GM21576 (cell line): ENCODE data around the gene TMEM178B.
"Not testable (repeated sequence)": the region's sequence is repeated elsewhere in the genome, so short reads cannot be mapped to it uniquely, and the experiment has no call there.

ENCODE experiments used
- ATAC-seq: cut with Tn5 transposase; IDR thresholded peaks from one replicate; pipeline ENCODE4 v1.9.1; 2021; ENCODE audit warnings: mild to moderate bottlenecking, moderate library complexity; ENCODE audit not compliant: unreplicated experiment

TMEM178B gene

DNA sequence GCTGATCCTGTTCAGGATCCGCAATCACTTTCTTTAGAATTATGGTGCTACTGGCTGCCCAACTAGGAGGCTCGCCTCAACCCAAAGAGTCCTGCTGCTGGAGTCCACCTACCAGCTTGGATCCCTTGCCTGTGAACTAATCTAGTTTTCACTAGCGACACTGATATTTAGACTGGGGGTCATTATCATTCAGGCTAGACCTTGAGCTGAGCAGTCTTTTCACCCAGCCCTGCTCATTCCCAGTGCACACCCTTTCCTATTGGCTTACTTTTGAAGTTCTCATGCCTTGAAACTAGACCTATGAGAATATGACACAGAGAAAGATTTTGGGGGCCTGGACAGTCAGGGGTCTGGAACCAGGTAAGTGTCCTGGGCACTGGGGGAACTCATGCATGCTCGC is 107.9 kb downstream of the TMEM178B start:
- no peak for ATAC-seq

DNA sequence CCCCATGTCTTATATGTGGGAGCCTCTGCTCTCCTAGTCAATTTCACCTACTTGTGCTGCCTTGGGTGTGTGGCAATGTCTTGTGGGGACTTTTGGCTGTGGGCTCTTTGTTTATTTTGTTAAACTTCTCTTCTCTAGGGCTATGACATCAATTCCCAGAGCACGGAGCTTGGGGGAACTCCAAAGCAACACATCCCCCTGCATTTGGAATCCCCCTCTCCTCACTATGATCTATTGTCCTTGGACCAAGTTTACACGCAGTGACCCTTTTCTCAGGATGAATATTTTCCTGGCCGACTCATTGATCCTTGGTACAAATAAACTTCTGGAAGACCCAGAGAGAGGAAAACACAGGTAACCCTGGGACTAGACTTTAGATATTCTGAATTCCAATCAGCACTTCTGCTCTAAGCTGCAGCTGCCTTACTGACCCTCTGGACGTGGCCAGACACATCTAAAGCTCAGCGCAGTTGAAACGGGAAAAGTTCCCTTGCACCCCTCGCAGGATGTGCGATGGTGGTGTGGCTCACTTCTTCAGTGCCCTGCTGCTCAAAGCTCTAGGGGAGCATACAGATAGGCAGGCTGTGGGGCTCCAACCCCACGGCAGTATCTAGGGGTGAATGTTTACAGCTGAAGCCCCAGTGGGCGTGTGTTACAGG is 110.8 kb downstream of the TMEM178B start:
- no peak for ATAC-seq

DNA sequence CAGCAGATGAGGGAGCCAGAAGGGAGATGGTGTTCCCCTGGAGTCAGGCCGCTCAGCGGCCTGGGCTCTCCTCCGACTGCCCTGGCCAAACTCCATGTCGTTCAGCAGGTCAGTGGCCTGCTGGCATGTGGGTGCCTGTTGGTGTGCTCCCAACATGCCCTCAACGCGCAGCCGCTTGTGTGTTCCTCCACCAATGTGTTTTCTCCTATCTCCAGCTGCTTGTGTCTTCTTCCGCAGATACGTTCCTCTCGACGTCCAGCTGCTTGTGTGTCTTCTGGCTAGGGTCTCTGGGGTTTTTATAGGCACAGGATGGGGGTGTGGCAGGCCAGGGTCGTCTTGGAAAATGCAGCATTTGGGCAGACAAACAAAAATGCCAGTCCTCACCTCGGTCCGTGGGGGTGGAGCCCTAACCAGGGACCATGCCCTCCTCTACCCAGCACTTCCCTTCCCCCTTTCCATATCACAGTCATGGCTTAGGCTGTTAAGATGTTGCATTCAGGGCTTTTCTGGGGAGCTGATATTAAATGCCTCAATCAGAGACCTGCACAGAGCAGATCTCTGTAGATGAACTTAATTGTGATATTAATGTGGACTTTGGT is 111.6 kb downstream of the TMEM178B start:
- no peak for ATAC-seq

DNA sequence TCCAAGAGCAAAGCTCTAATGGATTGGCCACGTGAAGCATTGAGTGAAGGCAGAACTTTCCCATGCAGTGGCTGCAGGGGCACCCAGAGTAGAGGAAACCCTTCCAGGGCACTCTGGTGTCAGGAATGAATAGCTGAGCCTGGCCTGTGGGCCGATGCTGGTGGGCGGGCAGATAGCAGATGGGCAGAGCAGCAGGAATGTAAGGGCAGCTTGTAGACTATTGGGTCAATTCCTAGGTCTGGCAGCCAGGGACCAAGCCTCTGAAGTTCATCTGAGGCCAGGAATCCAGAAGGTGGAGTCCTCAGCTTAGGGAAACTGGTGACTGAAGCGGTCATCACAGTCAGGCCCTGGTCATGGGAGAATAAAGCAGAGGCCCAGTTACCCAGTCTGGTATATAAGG is 115.4 kb downstream of the TMEM178B start:
- ATAC-seq: no peak

DNA sequence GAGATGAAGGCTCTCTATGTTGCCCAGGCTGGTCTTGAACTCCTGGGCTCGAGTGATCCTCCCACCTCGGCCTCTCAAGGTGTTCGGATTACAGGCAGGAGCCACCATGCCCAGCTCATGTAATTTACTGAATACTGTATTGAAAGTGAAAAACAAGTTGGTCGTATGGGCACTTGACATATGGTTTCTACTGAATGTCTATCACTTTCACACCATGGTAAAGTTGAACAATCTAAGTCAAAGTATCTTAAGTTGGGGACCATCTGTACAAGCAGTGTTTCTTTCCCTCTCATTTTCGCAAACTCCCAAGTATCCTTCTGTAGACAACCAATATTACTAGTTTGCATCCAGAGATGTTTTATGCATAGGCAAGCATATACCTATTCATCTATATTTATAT is 116.6 kb downstream of the TMEM178B start:
- ATAC-seq: no peak

DNA sequence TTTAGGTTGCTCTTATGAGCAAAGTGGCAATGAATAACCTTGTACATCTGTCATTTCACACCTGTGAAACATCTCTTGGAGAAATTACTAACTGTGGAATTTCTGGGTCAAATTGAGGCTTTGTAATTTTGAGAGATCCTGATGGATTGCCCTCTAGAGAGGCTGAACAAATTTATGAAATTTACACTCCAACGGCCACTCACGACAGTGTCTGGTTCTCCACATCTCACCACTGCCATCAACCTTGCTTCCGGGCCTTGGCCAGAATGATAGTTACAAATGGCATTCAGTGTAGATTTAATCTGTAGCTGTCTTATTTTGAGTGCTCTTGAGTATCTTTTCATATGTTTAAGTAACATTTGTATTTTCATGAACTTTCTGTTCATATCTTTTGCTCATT is 117.4 kb downstream of the TMEM178B start:
- no peak for ATAC-seq

DNA sequence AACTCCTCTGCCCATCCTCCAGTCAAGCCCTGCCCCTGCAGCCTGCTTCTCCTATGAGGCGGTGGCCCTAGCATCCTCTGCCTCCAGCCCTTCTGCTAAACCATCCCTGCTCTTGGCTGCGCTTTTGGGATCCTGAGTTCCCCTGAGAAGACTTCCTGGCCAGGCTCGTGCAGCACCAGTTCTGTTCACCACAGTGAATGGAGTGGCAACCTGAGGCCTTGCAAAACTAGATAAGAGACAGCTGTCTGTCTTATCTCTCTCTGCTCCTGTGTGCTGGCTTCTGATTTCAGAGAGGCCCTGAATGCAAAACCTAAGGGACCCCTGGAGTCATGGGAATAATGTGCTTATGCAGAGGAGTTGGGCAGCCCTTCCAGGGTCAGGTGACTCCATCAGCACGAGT is 119.2 kb downstream of the TMEM178B start:
- no peak for ATAC-seq

DNA sequence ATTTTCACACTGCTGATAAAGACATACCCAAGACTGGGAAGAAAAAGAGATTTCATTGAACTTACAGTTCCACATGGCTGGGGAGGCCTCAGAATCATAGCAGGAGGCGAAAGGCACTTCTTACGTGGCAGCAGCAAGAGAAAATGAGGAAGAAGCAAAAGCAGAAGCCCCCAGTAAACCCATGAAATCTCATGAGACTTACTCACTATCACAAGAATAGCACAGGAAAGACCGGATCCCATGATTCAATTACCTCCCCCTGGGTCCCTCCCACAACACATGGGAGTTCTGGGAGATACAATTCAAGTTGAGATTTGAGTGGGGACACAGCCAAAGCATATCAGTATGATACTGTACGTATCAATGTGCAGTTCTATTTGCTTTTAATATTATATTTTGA is 121.9 kb downstream of the TMEM178B start:
- not testable (repeated sequence) for ATAC-seq

DNA sequence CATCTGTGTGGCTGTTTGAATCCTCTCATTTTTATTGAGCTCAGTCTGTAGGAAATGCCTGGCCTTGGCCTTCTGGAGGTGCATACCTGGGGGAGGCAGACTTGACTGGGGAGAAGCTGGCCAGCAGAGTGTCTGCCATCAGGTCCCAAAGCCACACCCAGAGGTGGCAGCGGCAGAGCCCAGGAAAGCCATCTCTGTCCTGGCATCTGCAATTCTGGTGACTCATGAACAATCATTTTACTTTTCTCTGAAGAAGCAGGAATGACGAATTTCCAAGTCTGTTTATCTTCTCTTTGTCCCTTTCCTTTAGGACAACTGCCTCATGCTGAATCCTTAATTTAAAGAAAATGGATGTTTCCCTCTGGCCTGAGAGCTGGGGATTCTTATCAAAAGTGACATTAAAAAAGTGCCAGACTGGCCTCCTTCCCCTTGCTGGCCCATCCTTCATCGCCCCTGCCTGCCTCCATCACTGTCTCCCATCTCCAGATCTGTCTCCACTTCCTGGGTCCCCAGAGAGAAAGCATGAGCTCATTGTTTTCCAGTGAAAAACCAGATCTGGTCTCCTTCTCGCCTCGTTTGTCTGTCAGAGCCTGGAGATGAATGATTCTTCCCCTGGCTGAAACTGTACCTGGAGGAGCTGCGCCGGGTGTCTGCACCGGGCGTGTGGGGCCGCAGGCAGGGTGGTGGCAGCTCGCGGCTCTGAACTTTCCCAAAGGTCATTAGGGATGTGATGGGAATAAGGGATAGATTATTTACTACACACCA is 124.5 kb downstream of the TMEM178B start:
- no peak for ATAC-seq

DNA sequence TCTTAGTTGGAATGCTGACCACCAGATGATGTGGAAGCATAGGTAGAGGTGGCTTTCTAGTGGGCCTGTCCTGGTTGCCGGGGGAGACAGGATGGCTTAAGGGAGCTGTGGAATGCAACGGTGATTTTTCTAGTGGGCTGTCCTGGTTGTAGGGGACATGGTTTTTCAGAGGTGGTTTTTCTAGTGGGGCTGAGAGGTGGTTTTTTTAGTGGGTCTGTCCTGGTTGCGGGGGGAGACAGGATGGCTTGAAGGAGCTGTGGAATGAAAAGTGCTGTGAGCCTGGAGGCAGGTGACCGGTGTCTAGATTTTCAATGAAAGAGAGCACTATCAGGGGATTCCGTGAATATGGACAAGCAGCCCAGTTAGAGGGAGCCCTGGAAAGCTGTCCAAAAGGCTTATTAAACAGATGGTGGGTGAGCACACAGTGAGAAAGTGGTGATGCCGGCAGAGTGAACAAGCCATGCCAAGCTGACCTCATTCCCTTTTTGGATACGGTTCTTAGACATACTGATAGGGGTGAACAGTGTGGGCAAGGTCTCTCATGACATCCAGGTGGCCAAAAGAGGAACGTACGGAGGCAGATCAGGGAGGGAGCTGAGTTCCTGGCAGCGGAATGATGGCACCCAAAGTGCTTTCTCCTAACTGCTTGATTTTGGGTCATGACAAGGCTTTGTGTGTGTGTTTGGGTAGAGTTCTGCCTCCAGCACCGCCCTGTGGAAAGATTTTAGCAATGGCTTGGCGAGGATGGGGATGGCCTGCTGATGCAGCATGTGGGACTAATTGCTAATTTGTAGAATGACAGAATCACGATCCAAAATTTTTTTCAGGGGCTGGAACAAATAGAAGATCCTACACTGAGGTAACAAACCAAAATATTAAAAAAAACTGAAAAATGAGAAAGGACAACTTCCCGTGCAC is 126.6 kb downstream of the TMEM178B start:
- no peak for ATAC-seq

DNA sequence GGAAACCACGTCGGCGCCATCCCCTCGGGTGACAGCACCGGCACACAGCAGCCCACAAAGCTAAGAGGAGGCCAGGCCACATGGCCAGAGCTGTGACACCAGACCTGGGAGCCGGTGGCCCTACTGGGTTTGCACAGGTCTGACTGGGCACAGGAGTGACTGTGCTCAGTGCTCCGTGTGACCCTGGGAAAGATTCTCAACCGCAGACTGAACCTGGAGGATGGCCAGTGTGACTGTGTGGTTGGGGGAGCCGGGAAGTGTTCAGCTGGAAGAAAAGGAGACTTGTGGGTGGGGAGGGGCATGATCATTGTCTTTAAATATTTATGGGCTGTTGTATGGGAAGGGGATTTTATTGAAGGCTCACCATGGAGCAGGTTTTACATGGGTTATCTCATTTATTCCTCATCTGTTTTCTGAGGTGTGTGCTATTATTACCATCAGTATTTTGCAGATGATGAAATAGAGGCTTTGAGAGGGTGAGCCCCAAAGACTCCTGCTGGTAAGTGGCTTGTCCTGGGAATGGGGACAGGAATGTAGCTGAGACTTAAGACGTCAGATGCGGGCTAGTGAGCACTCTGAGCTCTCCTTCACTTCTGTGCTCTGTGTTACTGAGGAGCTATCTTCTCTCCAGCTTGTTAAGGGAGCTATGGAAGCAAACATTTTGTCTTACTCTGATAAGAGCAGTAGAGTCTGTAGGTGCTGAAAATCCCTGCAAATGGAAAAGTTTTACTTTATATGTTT is 127.5 kb downstream of the TMEM178B start:
- no peak for ATAC-seq

DNA sequence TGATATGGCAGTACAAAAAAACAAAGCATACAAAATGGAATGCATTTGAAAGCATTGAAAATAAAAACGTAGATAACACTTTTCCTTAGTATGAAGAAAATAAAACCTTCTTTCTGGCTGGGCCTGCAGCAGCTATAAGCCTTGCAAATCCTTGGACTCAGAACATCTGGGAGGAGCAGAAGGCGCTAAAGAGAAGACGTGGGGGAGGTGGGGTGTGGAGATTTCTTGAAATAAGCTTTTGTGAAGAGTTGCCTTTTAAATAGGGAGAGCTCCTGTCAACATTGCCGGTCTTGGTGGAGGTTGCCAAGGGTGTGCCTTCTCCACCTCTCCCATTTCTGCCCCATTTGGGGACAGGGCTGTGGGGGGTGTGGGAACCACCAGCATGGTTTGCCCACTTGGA is 128.7 kb downstream of the TMEM178B start:
- ATAC-seq: no peak

DNA sequence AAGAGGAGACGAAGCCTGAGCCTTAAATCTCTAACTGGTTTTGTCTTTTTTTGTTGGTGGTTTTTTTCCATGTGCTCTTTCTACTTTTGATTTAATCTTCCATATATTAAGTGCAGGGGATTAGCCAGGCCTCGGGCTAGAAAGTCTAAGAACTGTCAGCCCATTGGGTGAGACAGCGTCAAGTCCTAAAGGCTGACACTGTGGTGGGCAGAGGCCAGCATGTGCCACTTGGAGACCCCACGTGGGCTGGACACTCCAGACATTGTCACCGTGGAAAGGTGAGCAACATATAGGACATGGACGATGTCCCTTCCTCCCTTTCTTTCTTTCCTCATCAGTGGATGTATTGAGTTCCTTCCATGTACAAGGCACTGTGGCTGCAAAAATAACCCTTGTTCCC is 129.3 kb downstream of the TMEM178B start:
- ATAC-seq: no peak

DNA sequence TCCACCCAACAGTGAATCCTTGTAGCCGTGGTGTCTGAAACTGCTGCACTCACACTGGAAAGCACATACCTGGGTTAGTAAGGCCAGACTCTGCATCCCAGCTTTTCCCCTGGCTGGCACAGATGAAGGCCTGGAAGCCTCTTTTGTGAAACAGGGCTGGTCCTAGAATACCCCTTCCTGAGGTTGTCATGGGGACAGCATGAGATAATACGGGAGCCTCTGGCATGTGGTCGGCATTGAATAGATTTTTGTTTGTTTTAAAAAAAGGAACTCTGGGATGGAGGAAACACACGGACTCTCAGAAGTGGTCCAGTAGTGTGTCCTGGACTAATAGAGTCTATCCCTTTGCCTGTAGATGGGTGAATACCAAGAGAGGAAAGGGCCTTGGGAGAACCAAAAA is 129.7 kb downstream of the TMEM178B start:
- no peak for ATAC-seq

DNA sequence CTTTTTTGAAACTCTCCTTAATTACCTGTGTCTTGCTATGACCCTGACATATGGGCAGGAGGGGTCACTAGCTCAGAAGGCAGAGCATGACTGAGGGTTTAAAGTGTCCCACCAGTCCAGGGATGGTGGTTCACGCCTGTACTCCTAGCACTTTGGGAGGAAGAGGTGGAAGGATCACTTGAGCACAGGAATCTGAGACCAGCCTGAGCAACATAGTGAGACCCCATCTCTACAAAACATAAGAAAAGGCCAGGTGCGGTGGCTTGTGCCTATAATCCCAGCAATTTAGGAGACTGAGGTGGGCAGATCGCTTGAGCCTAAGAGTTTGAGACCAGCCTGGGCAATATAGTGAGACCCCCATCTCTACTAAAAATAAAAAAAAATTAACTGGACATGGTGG is 133.8 kb downstream of the TMEM178B start:
- ATAC-seq: no peak

DNA sequence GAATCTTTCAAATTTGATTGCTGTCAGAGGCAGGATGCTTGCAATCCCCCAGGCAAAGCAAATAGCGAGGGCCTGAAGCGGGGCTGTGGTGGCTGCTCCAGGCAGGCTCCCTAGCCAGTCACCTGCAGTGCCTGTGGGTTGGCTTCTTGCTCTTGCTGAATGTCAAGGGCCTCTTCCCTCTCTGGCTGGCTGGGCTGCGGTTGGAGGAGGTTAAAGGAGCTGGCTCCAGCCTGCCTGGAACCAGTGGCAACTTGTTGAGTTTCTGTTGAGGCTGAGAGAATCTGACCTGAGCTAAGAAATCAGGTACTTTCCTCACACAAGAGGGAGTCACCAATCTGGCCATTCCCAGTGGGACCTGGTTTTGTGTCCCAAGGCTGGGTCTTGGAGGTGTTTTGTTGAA is 134.7 kb downstream of the TMEM178B start:
- no peak for ATAC-seq

DNA sequence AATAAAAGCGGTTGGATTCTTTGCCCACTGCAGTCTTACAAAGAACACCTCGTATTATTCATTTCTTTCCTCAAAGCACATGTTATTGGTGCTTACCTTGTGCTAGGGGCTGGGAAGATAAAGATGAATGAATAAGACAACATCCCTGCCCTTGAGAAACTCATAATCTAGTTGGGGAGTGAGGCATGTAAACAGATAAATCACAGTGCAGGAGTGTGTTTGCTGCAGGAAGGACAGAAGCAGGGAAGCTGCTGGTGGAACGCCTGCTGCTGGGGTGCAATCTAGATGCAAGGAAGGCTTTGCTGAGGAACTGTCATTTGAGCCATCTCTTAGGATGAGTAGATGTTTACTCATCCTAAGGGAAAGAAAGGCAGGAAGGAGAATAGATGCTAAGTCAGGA is 135.6 kb downstream of the TMEM178B start:
- no peak for ATAC-seq

DNA sequence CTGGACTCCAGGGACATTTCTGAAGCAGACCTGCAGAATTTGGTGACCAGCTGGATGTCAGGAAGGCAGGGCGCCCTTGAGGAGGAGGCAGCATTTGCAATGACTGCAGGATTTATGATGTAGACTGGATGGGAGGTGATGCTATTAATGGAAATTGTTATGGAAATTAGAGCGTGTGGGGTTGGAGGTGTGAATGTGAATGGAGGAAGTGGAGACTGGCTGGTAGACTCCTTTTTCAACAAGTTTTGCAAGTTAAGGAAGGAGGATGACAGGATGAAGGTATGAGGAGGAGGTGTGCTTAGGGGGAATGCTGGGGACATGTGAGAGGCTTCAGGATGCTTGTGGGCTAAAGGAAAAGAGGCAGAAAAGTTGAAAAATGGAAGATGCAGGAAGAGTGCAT is 137.0 kb downstream of the TMEM178B start:
- ATAC-seq: no peak

DNA sequence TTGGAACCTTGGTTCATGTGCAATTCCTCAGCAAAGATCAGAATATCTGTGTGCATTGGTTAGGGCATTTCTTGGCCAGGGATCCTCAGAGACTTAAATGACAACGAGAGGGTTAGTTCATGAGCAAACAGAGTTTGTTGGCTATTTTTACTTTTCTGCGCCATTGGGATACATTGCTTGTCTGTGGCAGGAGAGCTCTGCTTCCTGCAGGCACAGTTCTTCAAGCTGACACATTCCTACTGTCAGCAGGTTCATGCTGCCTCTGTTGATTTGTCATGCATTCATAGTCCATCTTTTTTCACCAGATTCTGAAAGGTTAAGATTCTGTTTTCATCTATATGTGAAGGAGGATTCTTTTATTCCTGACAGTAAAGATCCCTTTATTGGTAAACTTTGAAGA is 139.4 kb downstream of the TMEM178B start:
- ATAC-seq: no peak

DNA sequence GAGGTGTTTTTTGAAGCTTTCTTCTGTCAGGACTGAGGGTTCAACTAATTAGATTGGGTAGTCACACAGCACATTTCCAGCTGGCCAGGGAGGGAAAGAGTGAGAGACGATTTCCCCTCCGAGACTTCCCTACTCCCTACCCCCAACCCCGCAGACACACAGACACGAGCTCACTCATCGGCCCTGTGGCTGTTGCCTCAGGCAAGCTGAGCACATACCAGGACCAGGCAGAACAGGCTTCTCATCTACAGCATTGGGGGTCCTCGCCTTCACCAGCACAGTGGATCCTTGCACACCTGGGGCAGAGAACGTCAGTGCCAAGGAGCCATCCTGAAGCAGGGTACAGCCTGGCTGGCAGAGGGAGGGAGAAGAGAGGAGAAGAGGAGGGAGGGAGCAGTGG is 144.1 kb downstream of the TMEM178B start:
- no peak for ATAC-seq

DNA sequence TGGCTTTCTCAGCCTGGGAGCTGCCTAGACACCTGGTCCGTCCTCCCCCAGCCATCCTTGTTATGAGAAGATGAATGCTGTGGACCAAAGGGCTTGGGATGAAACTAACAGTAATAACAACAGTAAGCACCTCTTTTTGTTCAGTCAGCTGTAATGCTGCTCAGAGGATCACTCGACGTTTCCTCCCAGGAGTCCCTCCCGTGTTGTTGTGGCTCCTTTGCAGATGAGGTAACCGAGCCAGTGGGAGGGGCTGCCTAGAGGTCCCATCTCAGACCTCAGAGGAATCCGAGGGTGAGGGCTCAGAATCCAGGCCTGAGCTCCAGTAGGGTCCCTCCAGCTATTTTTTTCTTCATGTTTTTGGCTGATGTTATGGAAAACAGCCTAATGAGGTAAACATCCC is 145.1 kb downstream of the TMEM178B start:
- ATAC-seq: no peak
